D341Med (cell line): ENCODE measurements around the gene AQP4.

ENCODE experiments used
- DNase-seq: peaks from one replicate; pipeline ENCODE4 v3.0.0; 2012; ENCODE audit warnings: low spot score

AQP4 gene

DNA sequence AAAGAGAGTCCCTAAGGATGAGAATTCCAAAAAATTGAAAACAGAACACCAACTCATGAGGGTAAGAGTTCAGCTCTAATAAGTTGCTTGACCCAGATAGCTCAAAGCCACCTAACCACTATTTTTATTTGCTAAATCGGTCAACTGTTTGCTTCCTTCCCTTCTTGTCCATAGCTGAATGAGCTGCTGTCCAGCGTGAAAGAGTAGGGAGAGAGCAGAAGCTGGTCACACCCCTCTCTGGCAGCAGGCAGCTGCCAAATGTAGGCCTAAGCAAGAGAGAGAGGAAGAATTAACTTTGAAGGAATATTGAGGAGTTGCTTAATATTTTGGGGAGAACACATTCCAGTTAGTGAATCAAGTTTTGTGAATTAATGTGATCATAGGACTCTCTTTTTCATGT, 25.9 kb downstream of the AQP4 start:
- no peak for DNase-seq

DNA sequence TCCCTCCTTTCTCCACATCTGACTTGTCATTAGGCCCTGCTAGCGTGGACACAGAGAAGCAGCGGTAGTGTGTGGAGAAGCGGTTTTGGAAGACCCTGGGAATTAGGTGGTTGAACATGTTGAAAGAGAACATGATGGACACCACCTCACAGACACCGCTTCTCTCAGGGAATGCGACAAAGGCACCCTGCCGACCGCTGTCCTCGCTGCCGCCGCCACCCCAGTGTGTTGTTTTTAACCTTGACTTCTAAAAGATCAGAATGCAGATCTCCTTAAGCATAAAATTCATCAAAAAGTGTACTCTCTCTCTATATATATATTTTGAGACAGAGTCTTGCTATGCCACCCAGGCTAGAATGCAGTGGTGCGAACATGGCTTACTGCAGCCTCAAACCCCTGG, 33.2 kb downstream of the AQP4 start:
- DNase-seq = no peak

DNA sequence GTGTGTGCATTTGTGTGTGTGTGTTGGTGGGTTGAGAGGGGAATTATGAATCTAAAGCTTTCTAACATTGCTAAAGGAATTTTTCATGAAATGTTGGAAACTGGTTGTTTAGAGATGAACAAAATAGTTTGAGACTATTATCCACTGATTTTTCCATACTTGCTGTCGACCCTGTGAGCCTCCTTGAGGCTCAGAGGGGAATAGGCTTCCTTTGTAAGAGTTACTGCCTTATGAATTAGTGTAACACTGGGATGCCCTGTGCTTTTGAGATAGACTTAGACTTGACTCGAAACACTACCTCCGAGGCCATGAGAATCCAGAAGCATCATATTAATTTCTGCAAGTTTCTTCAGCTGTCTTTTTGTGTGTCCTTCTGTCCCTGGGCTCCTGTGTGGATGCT, 37.9 kb downstream of the AQP4 start:
- no peak for DNase-seq

DNA sequence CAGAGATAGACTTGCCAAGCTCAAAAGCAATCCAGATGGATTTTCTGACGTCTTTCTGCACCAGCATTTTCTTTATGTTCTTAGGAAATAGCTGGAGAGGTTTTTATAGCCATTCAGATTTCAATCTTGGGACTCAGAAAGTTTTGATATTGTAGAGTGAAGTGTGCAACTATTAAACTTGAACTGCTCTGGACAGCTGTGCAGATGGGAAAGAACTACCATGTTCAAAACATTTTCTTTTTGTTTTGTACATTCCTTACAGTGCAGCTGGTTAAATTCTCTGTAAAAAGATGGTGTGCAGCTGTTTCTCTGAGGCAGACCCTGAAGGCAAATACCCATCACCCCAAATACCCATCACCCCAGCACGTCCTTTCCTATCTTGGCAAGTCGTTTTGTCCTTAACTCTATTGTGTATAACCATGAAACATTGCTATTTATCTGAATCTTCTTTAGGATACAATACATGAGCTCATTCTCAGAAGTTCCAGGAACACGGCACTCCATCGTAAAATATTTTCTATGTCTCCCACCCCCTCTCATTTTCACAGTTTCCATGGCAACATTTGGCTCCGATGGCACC, 38.8 kb downstream of the AQP4 start:
- no peak for DNase-seq

- DNase-seq = no peak
These were observed 44.3 kb downstream of the AQP4 start for GRCh38 chr18:26821181-26821580.

- DNase-seq = no peak
These were observed 46.5 kb downstream of the AQP4 start for GRCh38 chr18:26819046-26819445.

GRCh38 chr18:26818461-26818860, 47.0 kb downstream of the AQP4 start:
- DNase-seq = no peak

DNA sequence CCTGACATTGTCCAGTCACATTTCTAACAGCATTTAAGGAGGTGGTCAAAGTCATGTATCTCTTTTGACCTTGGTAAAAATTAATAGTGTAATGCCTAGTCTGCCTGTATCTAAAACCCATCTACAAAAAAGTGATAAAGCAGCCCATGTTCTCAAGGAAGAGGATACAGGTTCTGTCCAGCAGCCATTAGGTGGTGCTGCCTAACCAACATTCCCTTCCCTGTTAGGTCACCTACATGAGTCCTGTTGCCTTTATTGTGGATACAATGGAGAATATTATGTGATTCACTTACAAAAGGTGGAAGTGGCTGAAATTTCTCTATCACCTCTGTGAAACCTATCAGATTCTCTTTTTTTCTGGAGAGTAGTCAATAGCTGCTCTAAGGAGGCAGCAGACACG, 52.5 kb downstream of the AQP4 start:
- DNase-seq = peak; percentile 66

DNA sequence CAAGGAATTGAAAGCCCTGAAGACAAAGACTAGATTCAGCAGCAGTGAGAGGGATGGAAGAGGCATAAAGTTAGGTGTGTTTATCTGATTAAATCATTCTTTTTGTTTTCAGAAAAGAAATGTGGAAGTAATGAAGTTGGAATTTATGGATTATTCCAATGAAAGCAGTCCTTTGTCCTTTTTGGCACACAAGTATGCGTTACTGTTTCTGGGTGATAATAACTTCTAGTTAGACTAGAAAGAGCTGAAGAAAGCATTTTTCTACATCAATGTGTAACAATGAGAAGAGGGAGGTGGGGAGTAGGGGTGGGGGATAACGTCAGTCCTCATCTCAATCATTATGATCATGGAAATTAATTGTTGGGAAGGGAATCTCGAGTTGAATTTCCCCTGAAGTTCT, 53.0 kb downstream of the AQP4 start:
- no peak for DNase-seq

DNA sequence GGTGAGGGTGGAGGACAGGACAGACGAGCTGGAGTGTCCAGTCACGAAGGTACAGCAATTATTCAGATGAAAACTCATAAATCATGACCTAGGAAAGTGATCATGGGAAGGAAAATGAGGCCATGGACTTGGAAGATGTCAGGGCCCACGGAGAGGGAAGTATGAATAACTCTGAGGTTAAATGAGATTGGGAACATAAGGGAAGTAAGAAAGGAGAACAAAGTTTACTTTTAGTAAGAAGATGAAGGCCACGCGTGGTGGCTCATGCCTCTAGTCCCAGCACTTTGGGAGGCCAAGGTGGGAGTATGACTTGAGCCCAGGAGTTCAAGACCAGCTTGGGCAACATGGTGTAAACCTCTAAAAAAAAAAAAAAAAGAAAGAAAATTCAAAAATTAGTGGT, 56.2 kb downstream of the AQP4 start:
- no peak for DNase-seq

DNA sequence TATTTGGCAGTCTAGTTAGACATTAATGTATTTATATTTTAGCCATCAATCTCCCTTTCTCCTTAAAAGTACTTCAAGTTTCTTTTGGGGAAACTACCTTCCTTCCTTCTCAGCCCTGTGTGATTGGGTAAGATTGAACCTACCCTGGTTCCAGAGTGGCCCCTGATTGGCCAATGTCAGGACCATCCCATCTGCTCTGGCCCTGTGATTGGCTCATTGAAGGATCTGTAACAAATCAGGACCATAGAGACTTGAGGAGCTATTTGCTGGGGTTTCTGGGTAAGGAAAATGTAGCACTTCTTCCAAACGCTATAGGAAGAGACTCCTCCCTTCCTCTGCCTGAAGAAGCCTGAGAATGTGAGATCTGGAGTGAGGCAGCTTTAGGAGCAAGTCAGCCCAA, 59.3 kb downstream of the AQP4 start:
- no peak for DNase-seq

- peak; percentile 58 for DNase-seq
These were observed 61.0 kb downstream of the AQP4 start for GRCh38 chr18:26804519-26804918.

DNA sequence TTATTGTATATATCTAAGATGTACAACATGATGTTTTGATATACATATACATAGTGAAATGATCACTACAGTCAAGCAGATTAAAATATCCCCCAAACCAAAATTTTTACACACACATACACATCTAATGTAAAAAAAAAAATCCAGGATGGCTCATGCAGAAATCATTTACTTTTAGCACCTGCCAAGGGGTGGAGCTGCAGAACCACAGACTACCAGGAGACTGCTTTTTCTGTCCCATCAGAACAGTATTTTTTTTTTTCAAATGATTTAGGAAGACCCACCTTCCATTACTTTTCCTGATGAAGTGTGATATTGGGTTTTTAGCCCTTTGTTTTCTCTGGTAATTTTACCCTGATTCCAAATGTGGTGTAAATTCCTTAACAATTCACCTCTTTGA, 61.9 kb downstream of the AQP4 start:
- DNase-seq = no peak

GRCh38 chr18:26802330-26803200, 62.9 kb downstream of the AQP4 start:
- DNase-seq = no peak
